Caco-2 (cell line): ENCODE data around the gene PLEK. TPM values are rescaled to one million over a fixed set of nuclear protein-coding genes. Genes with fewer than 3 reads are reported as not detected.

Experiments
- BruUV-seq: library from RNA; stranded (reverse); fragments of 400-500 nt; replicated peaks from 2 replicates; lab custom pipeline; 2021; lab: Mats Ljungman, UMichigan
- CTCF ChIA-PET: fragments of 300-600 bp; sonication (Branson Sonifier 250); formaldehyde crosslinking; loops from one replicate; lab custom pipeline; 2022; ENCODE audit warnings: antibody characterized with exemption; lab: Charles Lee
- POLR2A ChIA-PET: fragments of 300-600 bp; sonication (Branson Sonifier 250); formaldehyde crosslinking; loops from one replicate; lab custom pipeline; 2022; ENCODE audit warnings: antibody characterized with exemption; lab: Charles Lee
- DNase-seq, 2 experiments: peaks; one replicate each; pipeline versions ENCODE4 v3.0.0 to v3.0.0-alpha.2; 2020 to 2022
- H3K27me3 ChIP-seq: replicated peaks from 2 replicates; pipeline ENCODE4 v1.6.0; 2011; ENCODE audit warnings: low read length; ENCODE audit not compliant: control insufficient read depth, insufficient read depth
- H3K36me3 ChIP-seq: 2 replicates; pipeline ENCODE4 v1.5.1; 2011; ENCODE audit warnings: low read length; ENCODE audit not compliant: control insufficient read depth, insufficient read depth
- H3K4me1 ChIP-seq: fragments of 250-450 bp; sonication (Bioruptor Pico); 2 replicates; pipeline ENCODE4 v1.5.1; 2020; ENCODE audit warnings: mild to moderate bottlenecking
- H3K4me3 ChIP-seq: 2 replicates; pipeline ENCODE4 v1.5.1; 2011; ENCODE audit warnings: low read depth, mild to moderate bottlenecking, control low read depth, low read length
- H3K9me3 ChIP-seq: fragments of 250-450 bp; sonication (Bioruptor Pico); 2 replicates; pipeline ENCODE4 v1.5.1; 2020; ENCODE audit warnings: mild to moderate bottlenecking, moderate library complexity
- H3K27ac Mint-ChIP-seq: one replicate; pipeline ENCODE4 v1.8.0; 2022; ENCODE audit warnings: mixed read lengths; ENCODE audit not compliant: unreplicated experiment
- H3K27me3 Mint-ChIP-seq: one replicate; pipeline ENCODE4 v1.8.0; 2022; ENCODE audit warnings: mixed read lengths; ENCODE audit not compliant: insufficient read depth, unreplicated experiment
- H3K36me3 Mint-ChIP-seq: one replicate; pipeline ENCODE4 v1.8.0; 2022; ENCODE audit warnings: mild to moderate bottlenecking, mixed read lengths; ENCODE audit not compliant: insufficient read depth, unreplicated experiment
- H3K4me1 Mint-ChIP-seq: one replicate; pipeline ENCODE4 v1.8.0; 2022; ENCODE audit warnings: low read depth, mixed read lengths; ENCODE audit not compliant: unreplicated experiment
- H3K4me3 Mint-ChIP-seq: one replicate; pipeline ENCODE4 v1.8.0; 2022; ENCODE audit warnings: mild to moderate bottlenecking, moderate library complexity, mixed read lengths; ENCODE audit not compliant: unreplicated experiment
- H3K9me3 Mint-ChIP-seq: one replicate; pipeline ENCODE4 v1.8.0; 2022; ENCODE audit warnings: mixed read lengths; ENCODE audit not compliant: unreplicated experiment
- intact Hi-C: fragments of 100-400 bp; cut with micrococcal nuclease; formaldehyde crosslinking; loops from one replicate; pipeline ENCODE4 v1.10.0; 2022; ENCODE audit not compliant: unreplicated experiment
- total RNA-seq: library from RNA; stranded (reverse); gene quantifications from 2 replicates; pipeline ENCODE4 v1.2.3, GENCODE V29; 2022
- TF ChIP-seq, protein P1 (sequence below), 2 experiments: fragments of 200-600 bp in 1 of 2; IDR thresholded peaks; 1 replicate in 1 of 2; 2 replicates in 1 of 2; pipeline versions ENCODE4 v1.5.1 to v1.8.0; 2011 to 2022; ENCODE audit warnings: antibody characterized with exemption in 1 of 2, control low read depth in 1 of 2, inconsistent platforms in 1 of 2, low read depth in 1 of 2, low read length in 1 of 2, mild to moderate bottlenecking in 1 of 2, moderate library complexity in 1 of 2; ENCODE audit not compliant: insufficient read depth in 1 of 2, severe bottlenecking in 1 of 2, unreplicated experiment in 1 of 2

The PLEK gene
- total RNA-seq, 1 experiment from 2014 or later, result not detected

DNA sequence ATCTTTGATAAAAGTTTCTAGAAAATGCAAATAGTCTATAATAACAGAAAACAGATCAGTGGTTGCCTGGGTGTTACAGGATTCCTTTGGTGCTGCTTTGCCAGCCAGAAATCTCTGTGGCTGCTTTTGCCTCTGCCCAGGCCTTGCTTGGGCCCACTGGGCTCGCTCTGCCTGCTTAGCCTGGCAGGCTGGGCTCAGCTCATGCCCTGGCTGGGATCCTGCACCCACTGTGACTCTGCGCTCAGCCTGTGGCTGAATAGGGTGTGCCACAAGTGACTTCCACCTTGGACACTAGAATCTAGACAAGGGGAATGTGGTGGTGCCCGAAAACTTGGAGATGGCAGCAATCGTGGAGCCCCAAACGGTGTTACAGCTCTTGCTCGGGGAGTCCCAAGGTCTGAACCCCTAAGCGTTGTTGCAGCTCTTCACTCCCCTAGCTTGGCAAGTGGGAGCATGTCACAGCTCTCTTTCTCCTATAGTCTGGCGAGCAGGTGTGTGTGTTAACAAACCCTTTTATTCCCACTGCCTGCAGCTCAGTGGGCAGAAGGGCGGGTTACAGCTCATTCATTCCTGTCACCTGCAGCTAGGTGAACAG, 51.1 kb downstream of the PLEK start:
- no peaks in the 10 kb centered on the region for H3K36me3 Mint-ChIP-seq
- CTCF ChIA-PET, result no interaction called here

DNA sequence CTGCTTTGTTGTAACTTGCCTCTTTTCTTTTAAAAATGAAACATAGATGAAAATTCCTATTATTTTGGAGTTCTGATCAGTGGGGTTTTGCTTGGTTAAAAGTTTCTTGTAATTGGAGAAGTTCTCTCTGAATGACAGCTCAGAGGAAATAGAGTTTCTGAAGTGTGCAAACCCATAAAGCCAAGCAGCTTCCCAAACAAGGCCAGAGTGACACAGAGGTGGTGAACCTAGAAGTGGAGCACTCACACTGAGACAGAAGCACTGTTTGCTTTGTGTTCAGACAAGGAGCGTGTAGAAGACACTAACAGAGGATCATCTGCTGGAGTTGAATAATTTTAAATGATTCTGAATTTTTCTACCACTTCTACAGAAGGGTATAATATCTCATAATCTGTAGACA, 52.8 kb downstream of the PLEK start:
- no peaks in the 10 kb centered on the region for H3K9me3 Mint-ChIP-seq
- H3K27me3 Mint-ChIP-seq, result peaks cover 13% of the 10 kb centered on the region
- no peak for DNase-seq
- no peaks in the 10 kb centered on the region for H3K4me1 ChIP-seq
- TF ChIP-seq, protein P1, sequence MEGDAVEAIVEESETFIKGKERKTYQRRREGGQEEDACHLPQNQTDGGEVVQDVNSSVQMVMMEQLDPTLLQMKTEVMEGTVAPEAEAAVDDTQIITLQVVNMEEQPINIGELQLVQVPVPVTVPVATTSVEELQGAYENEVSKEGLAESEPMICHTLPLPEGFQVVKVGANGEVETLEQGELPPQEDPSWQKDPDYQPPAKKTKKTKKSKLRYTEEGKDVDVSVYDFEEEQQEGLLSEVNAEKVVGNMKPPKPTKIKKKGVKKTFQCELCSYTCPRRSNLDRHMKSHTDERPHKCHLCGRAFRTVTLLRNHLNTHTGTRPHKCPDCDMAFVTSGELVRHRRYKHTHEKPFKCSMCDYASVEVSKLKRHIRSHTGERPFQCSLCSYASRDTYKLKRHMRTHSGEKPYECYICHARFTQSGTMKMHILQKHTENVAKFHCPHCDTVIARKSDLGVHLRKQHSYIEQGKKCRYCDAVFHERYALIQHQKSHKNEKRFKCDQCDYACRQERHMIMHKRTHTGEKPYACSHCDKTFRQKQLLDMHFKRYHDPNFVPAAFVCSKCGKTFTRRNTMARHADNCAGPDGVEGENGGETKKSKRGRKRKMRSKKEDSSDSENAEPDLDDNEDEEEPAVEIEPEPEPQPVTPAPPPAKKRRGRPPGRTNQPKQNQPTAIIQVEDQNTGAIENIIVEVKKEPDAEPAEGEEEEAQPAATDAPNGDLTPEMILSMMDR (IDR thresholded peaks at IDR 0.05; ENCODE audit: insufficient read depth in 1 of 2, low read depth in 1 of 2, low read length in 1 of 2, severe bottlenecking in 1 of 2, unreplicated experiment in 1 of 2), result no peak
- H3K27me3 ChIP-seq, result no peaks in the 10 kb centered on the region; the same call in 1 of the 2 replicates
- H3K4me3 ChIP-seq, result no peak overlapping the region
- no peaks in the 10 kb centered on the region for H3K36me3 Mint-ChIP-seq
- ChIA-PET POLR2A (no interaction called here), CTCF (no interaction called here)
- no peaks in the 10 kb centered on the region for H3K36me3 ChIP-seq
- no peak overlapping the region for H3K27ac Mint-ChIP-seq
- no peaks in the 10 kb centered on the region for H3K9me3 ChIP-seq
- no peak overlapping the region for H3K4me3 Mint-ChIP-seq
- no TSS peak for BruUV-seq
- intact Hi-C loops, result no loop called here
- no peaks in the 10 kb centered on the region for H3K4me1 Mint-ChIP-seq

More for the DNA sequence above, 51.1 kb downstream of the PLEK start:
- no peak for DNase-seq
- Mint-ChIP-seq H3K27me3 (peaks cover 9% of the 10 kb centered on the region), H3K4me1 (no peaks in the 10 kb centered on the region), H3K9me3 (no peaks in the 10 kb centered on the region), H3K27ac (no peak overlapping the region), H3K4me3 (no peak overlapping the region)
- H3K4me1 ChIP-seq, result no peaks in the 10 kb centered on the region
- no peaks in the 10 kb centered on the region for H3K36me3 ChIP-seq
- no TSS peak for BruUV-seq
- intact Hi-C loops, result no loop called here
- TF ChIP-seq, protein P1 (IDR thresholded peaks at IDR 0.05; ENCODE audit: insufficient read depth in 1 of 2, low read depth in 1 of 2, low read length in 1 of 2, severe bottlenecking in 1 of 2, unreplicated experiment in 1 of 2), result no peak
- no peaks in the 10 kb centered on the region for H3K9me3 ChIP-seq
- no peak overlapping the region for H3K4me3 ChIP-seq
- no peaks in the 10 kb centered on the region; the same call in 1 of the 2 replicates for H3K27me3 ChIP-seq
- POLR2A ChIA-PET, result no interaction called here

DNA sequence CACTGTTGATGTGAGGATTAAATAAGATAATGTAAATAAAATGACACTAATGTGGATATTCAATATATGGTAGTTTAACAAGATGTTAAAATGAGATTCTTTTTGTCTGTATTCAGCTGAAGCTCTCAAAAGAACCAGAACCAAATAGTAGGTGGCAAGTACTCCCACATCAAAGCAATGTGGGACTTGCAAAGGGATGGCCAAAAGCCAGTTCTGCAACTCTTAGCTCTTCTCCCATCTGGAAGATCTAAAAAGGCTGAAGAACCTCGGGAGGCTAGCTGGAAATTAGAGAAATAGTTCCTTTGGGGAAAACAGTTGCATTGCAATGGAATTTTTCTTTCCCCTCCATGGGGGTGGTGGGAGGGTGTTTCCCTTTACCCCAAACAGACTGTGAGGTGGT, 53.3 kb downstream of the PLEK start:
- H3K36me3 ChIP-seq, result no peaks in the 10 kb centered on the region
- H3K36me3 Mint-ChIP-seq, result no peaks in the 10 kb centered on the region
- H3K4me3 ChIP-seq, result no peak overlapping the region
- ChIA-PET POLR2A (no interaction called here), CTCF (interaction anchor here (0.6 kb wide), 1 partner anchor 304 kb away, joined by 3 read pairs; no protein-coding TSS in a partner anchor)
- peaks cover 11% of the 10 kb centered on the region for H3K27me3 Mint-ChIP-seq
- no peak overlapping the region for H3K4me3 Mint-ChIP-seq
- H3K9me3 Mint-ChIP-seq, result no peaks in the 10 kb centered on the region
- H3K27ac Mint-ChIP-seq, result no peak overlapping the region
- TF ChIP-seq, protein P1 (IDR thresholded peaks at IDR 0.05; ENCODE audit: insufficient read depth in 1 of 2, low read depth in 1 of 2, low read length in 1 of 2, severe bottlenecking in 1 of 2, unreplicated experiment in 1 of 2), result no peak
- no peaks in the 10 kb centered on the region; the same call in 1 of the 2 replicates for H3K27me3 ChIP-seq
- no peaks in the 10 kb centered on the region for H3K4me1 Mint-ChIP-seq
- BruUV-seq, result no TSS peak
- H3K4me1 ChIP-seq, result no peaks in the 10 kb centered on the region
- H3K9me3 ChIP-seq, result no peaks in the 10 kb centered on the region
- intact Hi-C loops, result no loop called here
- DNase-seq, result no peak
